Cardiac muscle cell (in vitro differentiated cells and primary cell): ENCODE measurements around the gene ACAA1. TPM values are rescaled to one million over a fixed set of nuclear protein-coding genes. Genes with fewer than 3 reads are reported as not detected.

Experiments used
- DNase-seq, 2 donors: peaks; one replicate each; pipeline versions ENCODE4 v3.0.0 to v3.0.0-alpha.2; 2010 to 2017; ENCODE audit warnings: low read depth in 1 of 2, low spot score in 1 of 2
- H3K27ac ChIP-seq: fragments of 200-600 bp; sonication (generic); 2 replicates; pipeline ENCODE4 v1.5.1; 2016
- H3K27me3 ChIP-seq: fragments of 200-600 bp; sonication (generic); 2 replicates; pipeline ENCODE4 v1.6.0; 2016; ENCODE audit warnings: control low read depth
- H3K36me3 ChIP-seq: fragments of 200-600 bp; sonication (generic); 2 replicates; pipeline ENCODE4 v1.5.1; 2016; ENCODE audit warnings: control low read depth
- H3K4me1 ChIP-seq: fragments of 200-600 bp; sonication (generic); 2 replicates; pipeline ENCODE4 v1.8.1; 2017; ENCODE audit warnings: low read depth, mild to moderate bottlenecking, mixed run types
- H3K4me3 ChIP-seq: fragments of 200-600 bp; sonication (generic); 2 replicates; pipeline ENCODE4 v1.5.1; 2016; ENCODE audit warnings: mild to moderate bottlenecking
- H3K9me3 ChIP-seq: fragments of 200-600 bp; sonication (generic); 2 replicates; pipeline ENCODE4 v1.5.1; 2017; ENCODE audit warnings: low read depth, mild to moderate bottlenecking, control low read depth
- polyA plus RNA-seq: library from polyadenylated mRNA; unstranded; fragments of >200 nt; fragmentation: Nextera tagmentation; extraction: Ambion mirVana; gene quantifications from 2 replicates; pipeline ENCODE4 v1.2.1, GENCODE V29; 2016
- total RNA-seq: library from RNA; depleted of rRNA; stranded (reverse); fragments of >200 nt; gene quantifications from 2 replicates; pipeline ENCODE4 v1.2.3, GENCODE V29; 2016
- TF ChIP-seq, protein P1 (sequence below): IDR thresholded peaks from 2 replicates; pipeline ENCODE4 v1.5.1; 2012; ENCODE audit warnings: low read depth, mild to moderate bottlenecking, low read length

Gene ACAA1
- total and polyA plus RNA-seq, 2 experiments from 2014 or later = 62.8 to 104 TPM

DNA sequence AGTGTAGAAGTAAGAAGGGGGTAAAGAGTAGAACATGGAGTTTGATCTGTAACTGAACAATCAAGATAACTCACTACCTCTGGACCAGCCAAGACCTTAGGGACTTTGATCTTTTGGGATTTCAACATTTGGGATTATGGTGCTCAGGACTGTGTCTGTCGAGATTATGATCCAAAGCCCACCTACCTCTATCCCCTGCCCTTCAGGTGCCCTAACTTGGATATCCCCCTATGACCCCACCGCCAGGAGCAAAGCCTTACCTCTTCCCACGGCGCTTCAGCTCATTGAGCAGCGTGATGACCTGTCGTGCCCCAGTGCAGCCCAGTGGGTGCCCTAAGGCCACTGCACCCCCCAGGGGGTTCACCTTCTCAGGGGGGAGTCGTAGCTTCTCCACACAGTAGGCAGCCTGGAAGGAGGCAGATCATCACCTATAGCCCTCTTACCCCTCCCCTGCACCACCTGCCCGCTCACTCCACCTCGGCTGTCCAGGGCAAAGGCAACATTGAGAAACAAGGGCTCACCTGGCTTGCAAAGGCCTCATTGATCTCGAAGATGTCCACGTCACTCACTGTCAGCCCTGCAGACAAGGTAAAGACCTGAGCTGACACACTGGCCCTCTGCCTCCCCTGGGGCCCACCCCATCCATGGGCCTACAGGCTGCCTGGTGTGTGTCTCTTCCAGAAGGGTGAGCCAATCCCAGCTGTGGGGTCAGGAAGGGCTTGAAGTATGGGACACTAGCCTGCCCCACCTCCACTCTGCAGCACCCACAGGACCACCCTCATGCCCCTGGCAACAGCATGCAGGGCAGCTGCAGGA lies 11.4 kb downstream of the ACAA1 start:
- no peaks in the 10 kb centered on the region for H3K9me3 ChIP-seq
- H3K27me3 ChIP-seq = no peaks in the 10 kb centered on the region
- TF ChIP-seq, protein P1, sequence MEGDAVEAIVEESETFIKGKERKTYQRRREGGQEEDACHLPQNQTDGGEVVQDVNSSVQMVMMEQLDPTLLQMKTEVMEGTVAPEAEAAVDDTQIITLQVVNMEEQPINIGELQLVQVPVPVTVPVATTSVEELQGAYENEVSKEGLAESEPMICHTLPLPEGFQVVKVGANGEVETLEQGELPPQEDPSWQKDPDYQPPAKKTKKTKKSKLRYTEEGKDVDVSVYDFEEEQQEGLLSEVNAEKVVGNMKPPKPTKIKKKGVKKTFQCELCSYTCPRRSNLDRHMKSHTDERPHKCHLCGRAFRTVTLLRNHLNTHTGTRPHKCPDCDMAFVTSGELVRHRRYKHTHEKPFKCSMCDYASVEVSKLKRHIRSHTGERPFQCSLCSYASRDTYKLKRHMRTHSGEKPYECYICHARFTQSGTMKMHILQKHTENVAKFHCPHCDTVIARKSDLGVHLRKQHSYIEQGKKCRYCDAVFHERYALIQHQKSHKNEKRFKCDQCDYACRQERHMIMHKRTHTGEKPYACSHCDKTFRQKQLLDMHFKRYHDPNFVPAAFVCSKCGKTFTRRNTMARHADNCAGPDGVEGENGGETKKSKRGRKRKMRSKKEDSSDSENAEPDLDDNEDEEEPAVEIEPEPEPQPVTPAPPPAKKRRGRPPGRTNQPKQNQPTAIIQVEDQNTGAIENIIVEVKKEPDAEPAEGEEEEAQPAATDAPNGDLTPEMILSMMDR = no peak
- H3K4me3 ChIP-seq = no peak overlapping the region
- H3K27ac ChIP-seq = no peak overlapping the region
- H3K36me3 ChIP-seq = peaks cover 57% of the 10 kb centered on the region
- no peaks in the 10 kb centered on the region for H3K4me1 ChIP-seq
- no peak for DNase-seq

DNA sequence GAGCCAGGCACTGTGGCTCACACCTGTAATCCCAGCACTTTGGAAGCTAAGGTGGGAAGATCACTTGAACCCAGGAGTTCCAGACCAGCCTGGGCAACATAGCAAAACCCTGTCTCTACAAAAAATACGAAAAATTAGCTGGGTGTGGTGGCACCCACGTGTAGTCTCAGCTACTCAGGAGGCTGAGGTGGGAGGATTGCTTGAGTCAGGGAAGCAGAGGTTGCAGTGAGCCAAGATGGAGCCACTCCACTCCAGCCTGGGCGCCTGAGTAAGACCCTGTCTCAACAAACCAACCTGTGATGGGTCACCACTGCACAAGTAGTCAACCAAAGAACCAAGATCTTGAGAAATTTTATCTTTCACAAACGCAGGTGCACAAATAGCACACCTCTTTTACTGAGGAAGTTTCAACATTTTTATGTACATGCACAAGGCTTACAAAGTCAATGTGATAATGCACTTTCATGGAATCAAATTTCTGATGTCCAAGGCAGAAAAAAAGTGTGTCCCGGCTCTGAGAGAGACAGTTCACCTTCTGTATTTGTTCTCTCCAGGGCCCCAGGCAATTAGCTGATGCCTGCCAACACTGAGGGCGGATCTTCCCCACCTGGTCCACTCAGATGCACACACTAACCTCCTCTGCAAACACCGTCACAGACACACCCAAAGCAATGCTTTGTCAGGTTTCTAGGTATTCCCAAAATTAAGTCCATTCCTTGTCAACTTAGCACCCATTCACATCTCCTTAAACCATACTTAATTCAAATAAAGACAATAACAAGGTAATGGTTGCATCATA lies 12.4 kb downstream of the ACAA1 start:
- H3K27ac ChIP-seq = no peak overlapping the region
- TF ChIP-seq, protein P1 = no peak
- no peaks in the 10 kb centered on the region for H3K9me3 ChIP-seq
- no peak overlapping the region for H3K4me3 ChIP-seq
- H3K36me3 ChIP-seq = peaks cover 55% of the 10 kb centered on the region
- no peak for DNase-seq
- H3K27me3 ChIP-seq = no peaks in the 10 kb centered on the region
- no peaks in the 10 kb centered on the region for H3K4me1 ChIP-seq

DNA sequence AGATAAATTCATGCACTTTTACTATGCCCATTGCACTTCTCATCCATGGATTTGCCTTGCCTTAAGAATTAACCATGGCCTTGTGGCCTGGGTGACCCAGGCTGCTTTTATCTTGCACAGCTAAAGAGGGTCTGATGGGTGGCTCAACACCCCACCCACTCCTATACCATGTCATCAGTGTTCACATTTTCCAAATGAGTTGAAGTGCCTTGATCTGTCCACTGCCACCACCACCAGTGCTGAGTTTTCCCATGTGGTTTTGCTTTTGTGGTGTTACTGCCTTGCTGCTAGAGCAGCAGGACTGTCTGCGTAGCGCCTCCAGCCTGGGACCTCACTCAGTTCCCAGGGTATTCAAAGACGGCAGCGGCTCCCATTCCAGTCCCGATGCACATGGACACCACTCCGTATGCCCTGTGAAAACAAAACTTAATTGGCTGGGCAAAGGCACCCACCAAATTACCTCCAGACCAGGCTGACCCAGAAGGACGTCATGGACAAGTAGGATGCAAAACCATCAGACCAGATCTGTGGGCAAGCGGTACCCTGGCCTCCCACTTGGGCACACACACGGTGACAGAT lies 14.1 kb downstream of the ACAA1 start:
- DNase-seq = no peak
- Histone ChIP-seq H3K4me3 (no peak overlapping the region), H3K36me3 (peaks cover 47% of the 10 kb centered on the region)

DNA sequence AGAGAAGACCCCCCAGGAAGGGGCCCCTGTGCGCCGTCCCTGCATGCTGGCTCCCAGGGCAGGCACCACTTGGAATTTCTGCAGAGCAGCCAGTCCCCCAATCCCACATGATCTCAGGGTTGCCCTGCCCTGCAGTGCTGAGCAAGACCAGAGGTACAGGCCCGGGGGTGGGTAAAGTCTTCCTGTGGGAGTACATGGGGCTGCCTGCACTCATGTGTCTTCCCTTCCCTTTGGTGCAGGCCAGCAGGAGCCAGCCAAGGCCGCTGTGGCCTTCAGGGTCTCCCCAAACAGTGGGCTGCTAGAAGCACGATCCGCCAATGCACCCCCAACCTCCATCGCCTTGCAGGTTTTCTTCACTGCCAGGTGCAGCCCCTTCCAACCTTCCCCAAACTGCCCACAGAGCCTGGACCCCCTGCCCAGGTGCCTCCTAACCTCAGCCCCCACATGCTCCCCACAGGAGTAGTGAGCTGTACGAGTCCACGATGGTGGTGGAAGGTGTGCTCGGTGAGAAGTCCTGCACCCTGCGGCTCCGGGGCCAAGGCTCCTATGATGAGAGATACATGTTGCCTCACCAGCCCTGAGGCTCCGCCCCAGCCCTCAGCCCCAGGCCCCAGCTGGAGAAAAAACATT lies 15.0 kb downstream of the ACAA1 start:
- Histone ChIP-seq H3K4me1 (no peaks in the 10 kb centered on the region), H3K27ac (no peak overlapping the region), H3K36me3 (peaks cover 38% of the 10 kb centered on the region), H3K27me3 (no peaks in the 10 kb centered on the region), H3K4me3 (no peak overlapping the region), H3K9me3 (no peaks in the 10 kb centered on the region)
- DNase-seq = no peak
- TF ChIP-seq, protein P1 = no peak

More for the DNA sequence above, 14.1 kb downstream of the ACAA1 start:
- Histone ChIP-seq H3K27me3 (no peaks in the 10 kb centered on the region), H3K4me1 (no peaks in the 10 kb centered on the region), H3K27ac (no peak overlapping the region), H3K9me3 (no peaks in the 10 kb centered on the region)
- TF ChIP-seq, protein P1 = no peak

DNA sequence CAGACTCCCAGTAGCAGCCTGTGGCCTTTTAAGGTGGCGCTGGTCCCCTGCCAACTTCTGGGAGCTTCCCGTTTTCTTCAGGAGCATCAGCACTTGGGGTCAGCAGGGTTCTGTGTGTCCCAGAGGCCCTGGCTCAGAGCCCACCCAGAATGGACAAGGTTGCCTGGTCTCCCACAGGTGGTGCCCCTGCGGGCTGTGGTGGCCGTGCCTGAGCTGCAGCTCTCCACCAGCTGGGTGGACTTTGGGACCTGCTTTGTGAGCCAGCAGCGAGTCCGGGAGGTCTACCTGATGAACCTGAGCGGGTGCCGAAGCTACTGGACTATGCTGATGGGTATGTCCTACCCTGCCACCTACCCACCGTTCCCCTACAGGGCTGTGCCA lies 15.5 kb downstream of the ACAA1 start:
- H3K4me3 ChIP-seq = no peak overlapping the region
- DNase-seq = no peak
- H3K27ac ChIP-seq = no peak overlapping the region
- no peaks in the 10 kb centered on the region for H3K4me1 ChIP-seq
- no peaks in the 10 kb centered on the region for H3K27me3 ChIP-seq
- TF ChIP-seq, protein P1 = no peak
- peaks cover 34% of the 10 kb centered on the region for H3K36me3 ChIP-seq
- H3K9me3 ChIP-seq = no peaks in the 10 kb centered on the region
